SHP77 (cell line): Measurements from ENCODE around the gene TBC1D1.

Experiments used
- DNase-seq, 2 experiments: peaks; one replicate each; lab custom pipeline; 2025; lab: John Stamatoyannopoulos, UW

Gene TBC1D1

DNA sequence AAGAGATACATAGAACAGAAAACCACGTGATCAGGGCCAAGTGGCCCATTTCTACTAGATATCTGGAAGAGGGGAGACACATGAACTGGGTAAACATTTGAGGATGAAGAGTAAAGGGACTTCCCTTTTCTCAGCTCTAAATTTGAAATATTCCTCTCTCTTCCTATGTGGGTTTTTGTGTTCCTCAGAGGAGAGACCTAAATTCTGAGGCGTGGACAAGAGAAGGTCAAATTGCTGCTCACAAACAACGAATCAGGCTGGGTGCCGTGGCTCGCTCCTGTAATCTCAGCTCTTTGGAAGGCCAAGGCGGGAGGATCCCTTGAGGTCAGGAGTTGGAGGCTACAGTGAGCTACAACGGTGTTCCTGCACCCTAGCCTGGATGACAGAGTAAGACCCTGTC is 285.3 kb downstream of the TBC1D1 start:
- DNase-seq = no peak

DNA sequence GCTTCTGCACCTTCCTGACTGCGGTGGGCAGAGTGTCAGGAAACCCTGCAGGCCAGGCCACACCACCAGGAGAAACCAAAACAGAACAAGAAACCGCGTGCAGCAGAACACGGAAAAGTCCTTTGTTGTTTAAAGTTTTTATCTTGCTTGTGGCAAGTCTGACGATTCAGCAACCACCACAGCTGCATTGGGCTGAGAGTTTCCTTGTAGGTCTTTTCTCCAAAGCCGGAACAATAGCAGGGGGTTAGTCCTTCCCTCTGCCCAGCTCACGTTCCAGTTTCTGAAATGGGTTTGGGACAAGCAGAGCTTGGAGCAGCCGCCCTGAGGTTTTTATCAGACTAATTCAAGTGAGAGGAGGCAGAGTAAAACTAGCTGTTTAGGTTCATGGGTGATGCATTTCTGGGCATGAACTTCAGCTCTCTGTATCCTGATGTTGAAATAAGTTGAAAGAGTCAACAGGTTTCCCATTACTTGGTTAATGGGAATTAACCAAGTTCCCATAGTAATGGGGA is 286.2 kb downstream of the TBC1D1 start:
- no peak for DNase-seq

DNA sequence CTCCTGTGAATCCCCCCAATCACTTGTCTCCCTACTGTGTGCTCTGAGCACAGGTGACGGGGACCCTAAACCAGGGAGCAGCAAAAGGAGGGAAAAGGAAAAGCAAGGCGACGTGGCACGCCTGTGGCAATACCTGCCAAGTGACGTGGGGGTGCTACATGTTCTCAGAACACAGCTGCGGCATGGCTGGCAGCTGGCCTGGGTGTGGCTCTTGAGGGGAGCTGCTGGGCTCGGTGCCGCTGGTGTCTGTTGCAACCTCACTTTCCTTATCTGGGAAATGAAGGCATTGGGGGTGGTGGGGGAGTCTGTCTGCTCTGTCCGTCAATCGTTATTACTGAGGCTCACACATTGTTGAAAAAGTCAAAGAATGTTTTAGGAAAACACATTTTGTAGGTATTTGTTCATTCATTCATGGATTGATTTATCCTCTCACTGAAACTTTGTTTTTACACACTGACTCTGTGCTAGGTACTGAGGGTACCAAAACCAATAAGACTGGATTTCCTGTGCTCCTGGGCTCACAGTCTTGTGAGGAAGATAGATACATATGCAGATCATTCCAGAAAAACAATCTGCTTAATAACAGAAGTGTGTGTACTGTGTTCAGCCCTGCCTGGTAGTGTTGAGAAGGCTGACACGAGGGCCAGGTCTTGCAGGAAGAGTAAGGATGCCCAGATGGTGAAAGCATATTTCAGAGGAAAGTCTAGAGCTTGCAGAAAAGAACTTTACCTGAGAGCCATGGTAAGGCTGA is 286.9 kb downstream of the TBC1D1 start:
- peak; percentile 34 to 40 for DNase-seq

DNA sequence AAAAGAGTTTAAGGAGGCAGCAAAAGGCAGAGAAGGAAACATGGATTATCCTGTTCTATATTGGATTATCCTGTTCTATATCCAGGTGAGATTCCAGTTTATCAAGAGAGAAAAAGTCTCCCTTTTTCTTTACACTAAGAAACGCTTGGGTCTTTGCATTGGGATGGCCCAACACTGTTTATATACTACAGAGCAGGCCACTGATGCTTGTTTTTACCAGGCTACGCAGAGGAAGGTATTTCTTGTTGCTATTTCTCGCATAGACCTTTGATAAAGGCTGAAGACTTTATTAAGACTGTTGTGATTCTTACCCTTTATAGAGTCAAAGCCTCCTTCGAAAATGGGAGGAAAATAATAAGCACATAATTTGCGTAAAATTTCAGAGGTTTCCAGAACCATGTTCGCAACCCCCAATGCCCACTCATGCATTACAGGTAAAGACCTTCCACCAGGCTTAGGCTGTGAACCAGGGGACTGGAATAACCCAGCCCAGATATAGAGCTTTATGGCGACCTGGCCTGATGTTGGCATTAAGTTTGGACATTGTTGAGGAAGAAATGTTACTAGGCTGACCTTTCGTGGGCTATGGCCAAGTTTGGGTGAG is 287.6 kb downstream of the TBC1D1 start:
- no peak for DNase-seq

DNA sequence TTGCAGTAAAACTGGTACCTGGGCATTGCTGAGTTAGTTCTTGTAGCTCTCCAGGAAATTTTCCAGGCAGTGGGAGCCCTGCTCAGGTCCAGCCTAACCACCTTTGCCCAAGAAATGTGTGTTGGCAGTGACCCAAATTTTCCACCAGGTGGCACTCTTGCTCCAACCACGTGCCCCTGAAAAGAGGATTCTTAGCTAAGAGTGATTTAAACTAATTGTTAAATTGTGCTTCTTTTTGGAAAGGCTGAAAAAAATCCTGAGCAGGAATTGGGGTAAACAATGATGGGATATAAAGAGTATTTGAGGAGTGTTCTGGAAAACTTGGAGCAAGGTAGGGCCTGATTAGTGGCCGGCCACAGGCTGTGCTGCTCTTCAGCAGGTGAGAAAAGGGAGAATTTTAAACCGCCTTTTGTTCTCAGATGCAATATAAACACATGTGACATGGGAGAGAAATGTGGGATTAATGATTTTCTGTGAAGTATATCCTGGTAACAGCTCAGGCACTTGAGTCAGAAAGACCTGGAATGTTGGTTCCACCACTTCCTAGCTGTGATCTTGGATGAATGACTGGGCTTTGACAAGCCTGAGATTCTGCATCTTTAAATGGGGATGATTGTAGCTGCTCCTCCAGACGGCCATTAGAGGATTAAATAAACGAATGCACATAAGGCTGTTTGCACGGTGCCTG is 288.9 kb downstream of the TBC1D1 start:
- DNase-seq = peak in 1 of 2 experiments; percentile 2

DNA sequence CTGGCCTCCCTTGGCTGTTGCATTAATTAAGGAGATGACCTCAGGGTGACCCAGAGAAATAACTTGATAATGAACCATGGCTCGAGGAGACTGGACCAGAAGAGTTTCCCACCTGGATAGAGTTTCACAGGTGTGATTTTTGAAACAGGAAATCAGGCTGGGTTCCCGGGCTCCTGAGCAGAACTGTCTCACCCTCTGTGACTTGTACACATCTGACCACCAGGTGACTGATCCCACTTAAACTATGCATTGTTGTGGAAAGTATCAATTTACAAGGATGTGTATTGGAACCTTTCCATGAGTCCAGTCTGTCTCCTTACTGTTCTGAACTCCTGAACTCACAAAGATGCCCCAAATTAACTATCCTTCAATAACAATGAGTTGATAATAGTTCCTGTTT is 289.6 kb downstream of the TBC1D1 start:
- no peak for DNase-seq

DNA sequence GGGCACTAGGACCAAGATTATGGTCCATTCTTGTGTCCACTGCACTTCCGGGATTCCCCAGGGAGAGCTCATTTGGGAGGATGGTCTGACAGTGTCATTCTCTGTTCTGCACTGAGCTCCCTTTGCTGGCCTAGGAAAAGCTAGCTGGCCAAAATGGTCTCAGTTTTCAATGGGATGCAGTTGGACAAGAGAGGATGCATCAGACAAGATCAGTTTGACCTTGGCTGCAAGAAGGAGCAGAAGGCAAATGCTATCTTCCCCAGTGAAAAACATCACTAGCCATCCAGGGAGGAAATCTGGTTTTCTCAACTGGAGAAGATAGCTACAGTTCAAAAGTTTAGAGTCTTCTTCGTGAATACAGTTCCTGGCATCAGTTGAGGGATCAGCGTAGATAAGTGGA is 290.4 kb downstream of the TBC1D1 start:
- no peak for DNase-seq

DNA sequence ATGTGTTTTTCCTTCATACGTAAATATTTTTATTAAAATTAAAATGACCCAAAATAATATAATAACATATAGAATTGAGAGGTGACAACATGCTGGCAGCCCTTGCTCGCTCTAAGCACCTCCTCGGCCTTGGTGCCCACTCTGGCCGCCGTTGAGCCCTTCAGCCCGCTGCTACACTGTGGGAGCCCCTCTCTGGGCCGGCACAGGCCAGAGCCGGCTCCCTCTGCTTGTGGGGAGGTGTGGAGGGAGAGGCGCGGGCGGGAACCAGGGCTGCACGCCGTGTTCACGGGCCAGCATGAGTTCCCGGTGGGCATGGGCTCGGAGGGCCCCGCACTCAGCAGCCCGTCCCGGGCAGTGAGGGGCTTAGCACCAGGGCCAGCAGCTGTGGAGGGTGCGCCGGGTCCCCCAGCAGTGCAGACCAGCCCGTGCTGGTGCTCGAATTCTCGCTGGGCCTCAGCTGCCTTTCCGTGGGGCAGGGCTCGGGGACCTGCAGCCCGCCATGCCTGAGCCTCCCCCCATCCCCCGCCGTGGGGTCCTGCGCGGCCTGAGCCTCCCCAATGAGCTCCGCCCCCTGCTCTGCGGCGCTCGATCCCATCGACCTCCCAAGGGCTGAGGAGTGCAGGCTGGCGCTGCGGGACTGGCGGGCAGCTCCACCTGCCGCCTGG is 291.6 kb downstream of the TBC1D1 start:
- DNase-seq = no peak

DNA sequence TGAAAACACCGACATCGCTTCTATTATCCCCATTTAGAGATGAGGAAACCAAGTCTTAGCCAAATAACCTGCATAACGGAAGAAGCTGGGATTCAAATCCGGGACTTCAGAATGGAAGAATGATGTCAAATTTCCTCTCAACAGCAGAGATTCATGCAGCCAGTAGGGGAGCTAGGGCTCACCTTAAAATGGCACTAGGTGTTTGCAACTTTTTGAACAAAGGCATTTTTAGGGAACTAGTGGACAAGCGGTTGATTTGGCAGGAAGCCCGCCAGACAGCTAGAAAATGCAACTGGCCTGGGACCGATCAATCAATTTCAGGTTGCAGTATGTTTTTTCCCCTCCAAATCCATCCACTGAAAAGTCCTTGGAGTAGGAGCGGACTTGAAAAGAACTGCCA is 293.5 kb downstream of the TBC1D1 start:
- DNase-seq = no peak

DNA sequence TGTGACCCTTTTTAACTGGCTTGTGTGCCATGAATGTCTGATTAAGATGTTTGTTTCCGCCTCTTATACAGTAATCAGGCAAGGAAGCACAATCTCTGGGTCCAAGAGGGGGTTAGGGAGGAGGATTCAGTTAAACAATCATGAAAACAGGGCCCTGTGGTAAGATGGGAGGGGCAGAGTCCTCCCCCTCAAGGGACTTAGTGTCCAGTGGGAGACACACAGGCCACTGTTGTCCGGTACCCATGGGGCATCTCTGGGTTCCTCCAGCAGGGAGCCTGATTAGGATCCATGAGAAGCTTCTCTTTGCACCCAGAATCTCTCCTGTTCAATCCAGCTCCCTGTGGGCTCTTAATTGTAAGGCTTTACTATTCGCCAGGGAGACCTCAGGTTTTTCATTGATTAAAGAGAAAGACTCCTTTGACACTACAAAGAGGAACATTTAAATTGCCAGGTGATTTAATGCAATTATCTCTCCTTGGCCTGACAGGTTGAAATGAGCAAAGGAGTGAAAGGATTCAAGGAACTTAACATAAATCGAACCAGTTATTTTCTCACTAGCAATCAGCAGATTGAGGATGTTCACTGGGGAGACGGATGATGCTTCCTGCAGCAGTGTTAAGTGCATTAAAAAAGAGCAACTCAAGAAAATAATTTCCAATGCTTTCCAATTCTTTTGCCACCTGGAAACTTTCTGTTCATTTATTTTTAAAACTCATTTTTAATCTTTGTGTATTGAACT is 294.7 kb downstream of the TBC1D1 start:
- no peak for DNase-seq

DNA sequence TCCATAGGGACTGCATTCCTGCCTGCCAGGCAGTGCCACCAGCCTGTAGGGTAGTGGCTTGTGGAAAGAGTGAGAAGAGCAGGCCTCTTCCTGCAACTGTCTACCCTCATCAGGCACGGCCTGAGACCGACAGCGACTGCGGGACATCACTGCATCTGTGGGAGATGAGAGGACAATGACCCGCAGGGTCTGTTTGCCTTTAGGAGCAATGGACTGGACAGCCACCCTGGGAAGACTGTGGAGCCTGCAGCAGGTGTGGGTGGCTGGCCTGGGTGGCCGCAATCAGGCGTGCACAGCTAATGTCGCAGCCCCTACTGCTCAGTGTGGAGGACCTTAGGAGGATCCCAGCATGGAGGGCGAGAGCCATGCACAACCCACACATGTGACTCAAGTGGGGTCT is 297.3 kb downstream of the TBC1D1 start:
- no peak for DNase-seq

DNA sequence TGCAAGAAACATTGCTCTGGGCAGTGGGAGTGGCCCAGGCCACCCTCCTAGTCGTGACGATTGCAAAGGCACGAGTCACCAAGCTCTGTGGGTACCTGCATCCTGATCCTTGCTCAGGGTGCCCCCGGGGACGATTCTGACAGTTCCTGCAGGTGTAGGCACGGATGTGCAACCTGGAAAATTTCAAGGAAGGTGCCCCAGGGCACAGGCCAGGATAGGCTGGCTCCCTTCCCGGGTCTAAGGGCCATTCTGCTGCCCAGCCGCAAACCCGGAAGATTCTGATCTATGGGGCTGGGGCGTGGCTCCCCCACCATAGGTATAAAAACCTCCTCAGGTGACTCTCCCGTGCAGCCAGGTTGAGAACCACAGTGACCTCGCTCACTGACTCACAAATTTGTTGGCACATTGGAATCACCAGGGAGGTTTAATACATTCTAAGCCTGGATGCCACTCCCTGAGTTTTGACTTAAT is 297.8 kb downstream of the TBC1D1 start:
- DNase-seq = no peak
